Ramos (cell line): Measurements from ENCODE around the gene UBE2D4.
"Not testable (repeated sequence)": the region's sequence is repeated elsewhere in the genome, so short reads cannot be mapped to it uniquely, and the experiment has no call there.

Experiments
- in situ Hi-C: fragments of 300-500 bp; cut with MboI; formaldehyde crosslinking; loops from one replicate; pipeline ENCODE4 v1.14.3; 2022; ENCODE audit warnings: low sequenced_read_pairs; ENCODE audit not compliant: unreplicated experiment

UBE2D4 gene

GRCh38 chr7:43956027-43956426 lies 29.8 kb downstream of the UBE2D4 start:
- in situ Hi-C loops = no loop called here

GRCh38 chr7:43960933-43961332 lies 34.7 kb downstream of the UBE2D4 start:
- in situ Hi-C loops = no loop called here

GRCh38 chr7:43966392-43966791 lies 40.2 kb downstream of the UBE2D4 start:
- in situ Hi-C loops = not testable (repeated sequence)

- in situ Hi-C loops = not testable (repeated sequence)
Observed at GRCh38 chr7:43968172-43969040, 42.2 kb downstream of the UBE2D4 start.

- in situ Hi-C loops = not testable (repeated sequence)
Observed at GRCh38 chr7:43969586-43969985, 43.4 kb downstream of the UBE2D4 start.

- in situ Hi-C loops = not testable (repeated sequence)
Observed at GRCh38 chr7:43970698-43971097, 44.5 kb downstream of the UBE2D4 start.

- in situ Hi-C loops = not testable (repeated sequence)
Observed at GRCh38 chr7:43974033-43974573, 47.9 kb downstream of the UBE2D4 start.

GRCh38 chr7:43974725-43975482 lies 48.7 kb downstream of the UBE2D4 start:
- in situ Hi-C loops = not testable (repeated sequence)

- in situ Hi-C loops = no loop called here
Observed at GRCh38 chr7:43977525-43977924, 51.3 kb downstream of the UBE2D4 start.

- in situ Hi-C loops = not testable (repeated sequence)
Observed at GRCh38 chr7:43978102-43978501, 51.9 kb downstream of the UBE2D4 start.

GRCh38 chr7:43982848-43983247 lies 56.6 kb downstream of the UBE2D4 start:
- in situ Hi-C loops = not testable (repeated sequence)

GRCh38 chr7:43983736-43984135 lies 57.5 kb downstream of the UBE2D4 start:
- in situ Hi-C loops = not testable (repeated sequence)

GRCh38 chr7:43985904-43986864 lies 59.9 kb downstream of the UBE2D4 start:
- in situ Hi-C loops = not testable (repeated sequence)

- in situ Hi-C loops = not testable (repeated sequence)
Observed at GRCh38 chr7:43987476-43987875, 61.2 kb downstream of the UBE2D4 start.

- in situ Hi-C loops = not testable (repeated sequence)
Observed at GRCh38 chr7:43990011-43990585, 63.9 kb downstream of the UBE2D4 start.

GRCh38 chr7:43990829-43991228 lies 64.6 kb downstream of the UBE2D4 start:
- in situ Hi-C loops = not testable (repeated sequence)

GRCh38 chr7:43992896-43993295 lies 66.7 kb downstream of the UBE2D4 start:
- in situ Hi-C loops = not testable (repeated sequence)

GRCh38 chr7:43994681-43995080 lies 68.4 kb downstream of the UBE2D4 start:
- in situ Hi-C loops = not testable (repeated sequence)

- in situ Hi-C loops = not testable (repeated sequence)
Observed at GRCh38 chr7:43997532-43997931, 71.3 kb downstream of the UBE2D4 start, which contains the start of gene SPDYE1. Gene SPDYE1 (plus strand): TSS chr7:43997897. CDS start chr7:43999950, 2,053 bp downstream.
